Liver (tissue), 9 donors: ENCODE measurements around the gene PRSS27. TPM values are rescaled to one million over a fixed set of nuclear protein-coding genes. Genes with fewer than 3 reads are reported as not detected.

Source experiments
- DNase-seq: peaks from one replicate; pipeline ENCODE4 v3.0.0-alpha.2; 2017; ENCODE audit warnings: low spot score
- H3K27ac ChIP-seq, 2 donors: one replicate each; pipeline ENCODE4 v1.7.0; 2013; ENCODE audit warnings: inconsistent platforms in 2 of 2, low read length in 2 of 2, control low read depth in 1 of 2, low read depth in 1 of 2, mild to moderate bottlenecking in 1 of 2
- H3K27me3 ChIP-seq, 4 donors: one replicate each; pipeline versions ENCODE4 v1.6.1 to v1.7.0; 2013; ENCODE audit warnings: low read length in 3 of 4, inconsistent platforms in 1 of 4, mild to moderate bottlenecking in 1 of 4, moderate library complexity in 1 of 4; ENCODE audit not compliant: control insufficient read depth in 4 of 4, insufficient read depth in 4 of 4
- H3K36me3 ChIP-seq, 4 donors: one replicate each; pipeline versions ENCODE4 v1.6.1 to v1.7.0; 2013; ENCODE audit warnings: low read length in 3 of 4, mild to moderate bottlenecking in 3 of 4, low read depth in 1 of 4, moderate library complexity in 1 of 4; ENCODE audit not compliant: control insufficient read depth in 4 of 4, insufficient read depth in 3 of 4
- H3K4me1 ChIP-seq, 4 donors: one replicate each; pipeline versions ENCODE4 v1.6.1 to v1.7.0; 2013; ENCODE audit warnings: low read length in 3 of 4, mild to moderate bottlenecking in 3 of 4, moderate library complexity in 1 of 4; ENCODE audit not compliant: control insufficient read depth in 4 of 4, insufficient read depth in 4 of 4
- H3K4me3 ChIP-seq, 3 donors: one replicate each; pipeline versions ENCODE4 v1.6.1 to v1.7.0; 2013; ENCODE audit warnings: low read length in 3 of 3, control low read depth in 1 of 3, low read depth in 1 of 3, mild to moderate bottlenecking in 1 of 3
- H3K9ac ChIP-seq, 2 donors: one replicate each; pipeline ENCODE4 v1.7.0; 2013; ENCODE audit warnings: low read length in 2 of 2, mild to moderate bottlenecking in 2 of 2, moderate library complexity in 2 of 2, control low read depth in 1 of 2, low read depth in 1 of 2
- H3K9me3 ChIP-seq, 4 donors: one replicate each; pipeline versions ENCODE4 v1.6.1 to v1.7.0; 2013; ENCODE audit warnings: low read length in 3 of 4; ENCODE audit not compliant: control insufficient read depth in 4 of 4
- ATF3 ChIP-seq: IDR thresholded peaks from 2 replicates; pipeline ENCODE4 v1.6.1; 2016; ENCODE audit warnings: antibody characterized with exemption
- EGR1 ChIP-seq, 2 donors: IDR thresholded peaks; 2 replicates each; pipeline ENCODE4 v1.6.1; 2016 to 2018; ENCODE audit warnings: antibody characterized with exemption in 2 of 2, low read depth in 2 of 2
- FOXA1 ChIP-seq: IDR thresholded peaks from 2 replicates; pipeline ENCODE4 v1.6.1; 2016; ENCODE audit warnings: antibody characterized with exemption
- FOXA2 ChIP-seq: IDR thresholded peaks from 2 replicates; pipeline ENCODE4 v1.6.1; 2016; ENCODE audit warnings: antibody characterized with exemption
- GABPA ChIP-seq, 2 donors: IDR thresholded peaks in 1 of 2; conservative IDR thresholded peaks in 1 of 2; 2 replicates each; pipeline ENCODE4 v1.6.1; 2016; ENCODE audit warnings: antibody characterized with exemption in 2 of 2, mild to moderate bottlenecking in 1 of 2, moderate library complexity in 1 of 2
- HNF4A ChIP-seq, 2 donors: conservative IDR thresholded peaks; 2 replicates each; pipeline ENCODE4 v1.6.1; 2016; ENCODE audit warnings: antibody characterized with exemption in 2 of 2, mild to moderate bottlenecking in 2 of 2
- HNF4G ChIP-seq: IDR thresholded peaks from 2 replicates; pipeline ENCODE4 v1.6.1; 2016; ENCODE audit warnings: antibody characterized with exemption
- JUND ChIP-seq, 2 donors: IDR thresholded peaks; 2 replicates each; pipeline ENCODE4 v1.6.1; 2016; ENCODE audit warnings: antibody characterized with exemption in 2 of 2
- NR2F2 ChIP-seq: IDR thresholded peaks from 2 replicates; pipeline ENCODE4 v1.6.1; 2016; ENCODE audit warnings: antibody characterized with exemption
- RAD21 ChIP-seq, 2 donors: IDR thresholded peaks; 2 replicates each; pipeline ENCODE4 v1.6.1; 2016; ENCODE audit warnings: antibody characterized with exemption in 2 of 2, mild to moderate bottlenecking in 2 of 2
- RXRA ChIP-seq, 2 donors: IDR thresholded peaks; 2 replicates each; pipeline ENCODE4 v1.6.1; 2017 to 2018; ENCODE audit warnings: antibody characterized with exemption in 2 of 2, mild to moderate bottlenecking in 1 of 2
- SP1 ChIP-seq: IDR thresholded peaks from 2 replicates; pipeline ENCODE4 v1.6.1; 2018; ENCODE audit warnings: antibody characterized with exemption, mild to moderate bottlenecking
- TAF1 ChIP-seq: conservative IDR thresholded peaks from 2 replicates; pipeline ENCODE4 v1.6.1; 2016; ENCODE audit warnings: antibody characterized with exemption, mild to moderate bottlenecking
- YY1 ChIP-seq: IDR thresholded peaks from 2 replicates; pipeline ENCODE4 v1.6.1; 2016; ENCODE audit warnings: antibody characterized with exemption, mild to moderate bottlenecking
- WGBS: extraction: QIAGEN DNeasy Blood & Tissue Kit; methylation state at CpG from one replicate; pipeline ENCODE4 v1.1.7; 2013; 5-methylcytosine and 5-hydroxymethylcytosine counted together
- polyA plus RNA-seq, 2 donors: library from polyadenylated mRNA; stranded (reverse) in 1 of 2; unstranded in 1 of 2; fragments of 200-250 nt in 1 of 2; fragments of >200 nt in 1 of 2; fragmentation: Nextera tagmentation in 1 of 2; extraction: Ambion mirVana in 1 of 2; gene quantifications; one replicate each; pipeline versions ENCODE4 v1.2.1 to v1.2.3, GENCODE V29; 2013 to 2015
- total RNA-seq, 2 donors: library from RNA; depleted of rRNA; stranded (reverse); fragments of >200 nt; gene quantifications; one replicate each; pipeline ENCODE4 v1.2.3, GENCODE V29; 2014
- TF ChIP-seq, protein P1 (sequence below): IDR thresholded peaks from 2 replicates; pipeline ENCODE4 v1.6.1; 2016; ENCODE audit warnings: antibody characterized with exemption
- TF ChIP-seq, protein P2 (sequence below): IDR thresholded peaks from 2 replicates; pipeline ENCODE4 v1.6.1; 2016; ENCODE audit warnings: antibody characterized with exemption
- TF ChIP-seq, protein P3 (sequence below): IDR thresholded peaks from 2 replicates; pipeline ENCODE4 v1.6.1; 2016; ENCODE audit warnings: antibody characterized with exemption, mild to moderate bottlenecking
- TF ChIP-seq, protein P4 (sequence below): fragments of 150-350 bp; IDR thresholded peaks from 2 replicates; pipeline ENCODE4 v1.5.1; 2017; ENCODE audit warnings: improper control_type of control experiment, low read depth, low read length; ENCODE audit not compliant: missing input control
- donor health status: healthy.
- donor health status: healthy.
- donor health status: healthy.
- donor health status: healthy.
- donor health status: healthy.

The PRSS27 gene
- total and polyA plus RNA-seq, 4 donors = 0.05 to 1.5 (median 0.22) TPM; not detected in 1

GRCh38 chr16:2766430-2767139 is 46.6 kb upstream of the PRSS27 start:
- H3K4me1 ChIP-seq = peaks cover 0 to 5% (median 2%) of the 10 kb centered on the region in 4 donors

More at GRCh38 chr16:2766430-2767139, 46.6 kb upstream of the PRSS27 start:
- DNase-seq = no peak
- Histone ChIP-seq H3K27ac (no peak overlapping the region), H3K9ac (no peak overlapping the region), H3K27me3 (no peaks in the 10 kb centered on the region), H3K9me3 (no peaks in the 10 kb centered on the region), H3K36me3 (peaks cover 58 to 99% (median 84%) of the 10 kb centered on the region in 4 donors), H3K4me3 (no peak overlapping the region)
- TF ChIP-seq GABPA (IDR thresholded peaks at IDR 0.05 in 1 of 2, conservative IDR thresholded peaks at IDR 0.05 in 1 of 2) = no peak
- TF ChIP-seq HNF4A (conservative IDR thresholded peaks at IDR 0.05) = no peak
- no peak for TF ChIP-seq RXRA (IDR thresholded peaks at IDR 0.05)
- no peak for TF ChIP-seq SP1
- TF ChIP-seq EGR1 (IDR thresholded peaks at IDR 0.05; ENCODE audit: low read depth in 2 of 2) = no peak
- no peak for TF ChIP-seq TAF1
- no peak for TF ChIP-seq ATF3
- TF ChIP-seq, protein P1, sequence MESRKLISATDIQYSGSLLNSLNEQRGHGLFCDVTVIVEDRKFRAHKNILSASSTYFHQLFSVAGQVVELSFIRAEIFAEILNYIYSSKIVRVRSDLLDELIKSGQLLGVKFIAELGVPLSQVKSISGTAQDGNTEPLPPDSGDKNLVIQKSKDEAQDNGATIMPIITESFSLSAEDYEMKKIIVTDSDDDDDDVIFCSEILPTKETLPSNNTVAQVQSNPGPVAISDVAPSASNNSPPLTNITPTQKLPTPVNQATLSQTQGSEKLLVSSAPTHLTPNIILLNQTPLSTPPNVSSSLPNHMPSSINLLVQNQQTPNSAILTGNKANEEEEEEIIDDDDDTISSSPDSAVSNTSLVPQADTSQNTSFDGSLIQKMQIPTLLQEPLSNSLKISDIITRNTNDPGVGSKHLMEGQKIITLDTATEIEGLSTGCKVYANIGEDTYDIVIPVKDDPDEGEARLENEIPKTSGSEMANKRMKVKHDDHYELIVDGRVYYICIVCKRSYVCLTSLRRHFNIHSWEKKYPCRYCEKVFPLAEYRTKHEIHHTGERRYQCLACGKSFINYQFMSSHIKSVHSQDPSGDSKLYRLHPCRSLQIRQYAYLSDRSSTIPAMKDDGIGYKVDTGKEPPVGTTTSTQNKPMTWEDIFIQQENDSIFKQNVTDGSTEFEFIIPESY = no peak
- TF ChIP-seq HNF4G = no peak
- TF ChIP-seq JUND (IDR thresholded peaks at IDR 0.05) = no peak
- no peak for TF ChIP-seq NR2F2
- TF ChIP-seq FOXA2 = no peak
- TF ChIP-seq, protein P2, sequence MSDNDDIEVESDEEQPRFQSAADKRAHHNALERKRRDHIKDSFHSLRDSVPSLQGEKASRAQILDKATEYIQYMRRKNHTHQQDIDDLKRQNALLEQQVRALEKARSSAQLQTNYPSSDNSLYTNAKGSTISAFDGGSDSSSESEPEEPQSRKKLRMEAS = no peak
- TF ChIP-seq YY1 = no peak
- TF ChIP-seq, protein P3, sequence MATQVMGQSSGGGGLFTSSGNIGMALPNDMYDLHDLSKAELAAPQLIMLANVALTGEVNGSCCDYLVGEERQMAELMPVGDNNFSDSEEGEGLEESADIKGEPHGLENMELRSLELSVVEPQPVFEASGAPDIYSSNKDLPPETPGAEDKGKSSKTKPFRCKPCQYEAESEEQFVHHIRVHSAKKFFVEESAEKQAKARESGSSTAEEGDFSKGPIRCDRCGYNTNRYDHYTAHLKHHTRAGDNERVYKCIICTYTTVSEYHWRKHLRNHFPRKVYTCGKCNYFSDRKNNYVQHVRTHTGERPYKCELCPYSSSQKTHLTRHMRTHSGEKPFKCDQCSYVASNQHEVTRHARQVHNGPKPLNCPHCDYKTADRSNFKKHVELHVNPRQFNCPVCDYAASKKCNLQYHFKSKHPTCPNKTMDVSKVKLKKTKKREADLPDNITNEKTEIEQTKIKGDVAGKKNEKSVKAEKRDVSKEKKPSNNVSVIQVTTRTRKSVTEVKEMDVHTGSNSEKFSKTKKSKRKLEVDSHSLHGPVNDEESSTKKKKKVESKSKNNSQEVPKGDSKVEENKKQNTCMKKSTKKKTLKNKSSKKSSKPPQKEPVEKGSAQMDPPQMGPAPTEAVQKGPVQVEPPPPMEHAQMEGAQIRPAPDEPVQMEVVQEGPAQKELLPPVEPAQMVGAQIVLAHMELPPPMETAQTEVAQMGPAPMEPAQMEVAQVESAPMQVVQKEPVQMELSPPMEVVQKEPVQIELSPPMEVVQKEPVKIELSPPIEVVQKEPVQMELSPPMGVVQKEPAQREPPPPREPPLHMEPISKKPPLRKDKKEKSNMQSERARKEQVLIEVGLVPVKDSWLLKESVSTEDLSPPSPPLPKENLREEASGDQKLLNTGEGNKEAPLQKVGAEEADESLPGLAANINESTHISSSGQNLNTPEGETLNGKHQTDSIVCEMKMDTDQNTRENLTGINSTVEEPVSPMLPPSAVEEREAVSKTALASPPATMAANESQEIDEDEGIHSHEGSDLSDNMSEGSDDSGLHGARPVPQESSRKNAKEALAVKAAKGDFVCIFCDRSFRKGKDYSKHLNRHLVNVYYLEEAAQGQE = no peak
- TF ChIP-seq, protein P4, sequence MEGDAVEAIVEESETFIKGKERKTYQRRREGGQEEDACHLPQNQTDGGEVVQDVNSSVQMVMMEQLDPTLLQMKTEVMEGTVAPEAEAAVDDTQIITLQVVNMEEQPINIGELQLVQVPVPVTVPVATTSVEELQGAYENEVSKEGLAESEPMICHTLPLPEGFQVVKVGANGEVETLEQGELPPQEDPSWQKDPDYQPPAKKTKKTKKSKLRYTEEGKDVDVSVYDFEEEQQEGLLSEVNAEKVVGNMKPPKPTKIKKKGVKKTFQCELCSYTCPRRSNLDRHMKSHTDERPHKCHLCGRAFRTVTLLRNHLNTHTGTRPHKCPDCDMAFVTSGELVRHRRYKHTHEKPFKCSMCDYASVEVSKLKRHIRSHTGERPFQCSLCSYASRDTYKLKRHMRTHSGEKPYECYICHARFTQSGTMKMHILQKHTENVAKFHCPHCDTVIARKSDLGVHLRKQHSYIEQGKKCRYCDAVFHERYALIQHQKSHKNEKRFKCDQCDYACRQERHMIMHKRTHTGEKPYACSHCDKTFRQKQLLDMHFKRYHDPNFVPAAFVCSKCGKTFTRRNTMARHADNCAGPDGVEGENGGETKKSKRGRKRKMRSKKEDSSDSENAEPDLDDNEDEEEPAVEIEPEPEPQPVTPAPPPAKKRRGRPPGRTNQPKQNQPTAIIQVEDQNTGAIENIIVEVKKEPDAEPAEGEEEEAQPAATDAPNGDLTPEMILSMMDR = no peak
- no peak for TF ChIP-seq FOXA1
- TF ChIP-seq RAD21 (IDR thresholded peaks at IDR 0.05) = no peak
- 97% methylated on average over 44 of the region's 44 CpGs for WGBS
